OCI-LY1 (cell line): ENCODE data around the gene LPIN3.

Experiments used
- CTCF ChIP-seq: fragments of 200-600 bp; sonication (generic), shearing (Covaris generic); IDR thresholded peaks from 2 replicates; pipeline ENCODE4 v1.5.1; 2017; ENCODE audit warnings: mild to moderate bottlenecking, antibody characterized with exemption, low read length, moderate library complexity, mixed read lengths
- EZH2 ChIP-seq: fragments of 200-600 bp; sonication (generic), shearing (Covaris generic); IDR thresholded peaks from 2 replicates; pipeline ENCODE4 v1.8.0; 2017; ENCODE audit warnings: borderline replicate concordance, mixed run types, mild to moderate bottlenecking, antibody characterized with exemption, low read length, moderate library complexity, mixed read lengths

DNA sequence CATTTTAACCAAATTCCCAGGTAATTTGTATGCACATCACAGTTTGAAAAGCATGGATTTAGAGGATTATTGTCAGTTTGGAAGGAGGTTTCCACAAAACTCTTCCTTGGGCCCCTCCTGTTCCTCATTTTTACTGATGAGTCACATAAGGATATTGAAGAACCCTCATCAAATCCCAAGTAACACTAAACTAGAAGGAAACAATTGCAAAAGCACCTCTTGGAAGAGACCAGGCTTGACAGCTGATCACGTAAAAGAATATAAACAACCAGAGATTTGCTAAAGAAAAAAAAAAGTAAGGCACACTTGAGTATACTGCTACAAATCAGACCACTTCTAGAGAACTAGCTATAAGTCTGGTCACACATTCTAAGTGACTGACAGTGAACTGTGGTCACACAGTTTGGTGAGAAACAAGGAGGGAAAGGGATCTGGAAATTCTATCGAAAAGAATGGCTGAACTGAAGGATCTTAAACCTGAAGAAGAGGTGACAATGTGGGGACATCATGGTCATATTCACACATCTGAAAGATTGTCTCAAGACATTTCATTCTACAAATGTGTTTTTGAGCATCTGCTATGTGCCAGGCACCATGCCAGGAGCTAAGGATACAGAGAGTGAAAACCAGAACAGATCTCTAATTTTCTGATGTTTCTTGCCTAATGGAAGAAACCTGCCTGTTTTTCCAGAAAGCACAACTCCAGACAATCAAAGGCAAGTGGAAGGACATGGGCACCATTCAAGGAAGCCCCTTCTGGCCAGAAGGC lies 47.2 kb upstream of the LPIN3 start:
- TF ChIP-seq CTCF, result no peak
- no peak for TF ChIP-seq EZH2
